Ramos (cell line): ENCODE measurements around the gene SLC35G3.
"Not testable (repeated sequence)": the region's sequence is repeated elsewhere in the genome, so short reads cannot be mapped to it uniquely, and the experiment has no call there.

Source experiments
- in situ Hi-C: fragments of 300-500 bp; cut with MboI; formaldehyde crosslinking; loops from one replicate; pipeline ENCODE4 v1.14.3; 2022; ENCODE audit warnings: low sequenced_read_pairs; ENCODE audit not compliant: unreplicated experiment

Gene SLC35G3

DNA sequence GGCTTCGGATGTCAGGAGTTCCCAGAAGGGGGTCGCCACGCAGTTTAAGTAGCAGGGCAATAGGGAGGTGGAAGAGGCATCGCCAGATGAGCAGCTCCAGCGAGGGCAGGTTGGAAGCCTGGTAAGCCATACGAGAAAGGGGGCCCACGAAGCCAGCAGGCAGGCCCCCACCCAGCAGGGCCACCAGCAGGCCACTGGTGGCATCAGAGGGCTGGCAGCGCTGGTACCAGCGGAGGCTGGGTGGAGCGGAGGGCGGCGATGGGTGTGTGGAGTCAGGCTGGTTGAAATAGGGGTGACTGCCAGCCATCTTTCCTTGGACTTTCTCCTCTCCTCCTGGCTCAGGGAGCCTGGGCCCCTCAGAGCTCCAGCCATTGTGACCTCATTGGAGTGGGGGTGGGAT is at the start of gene SLC35G3:
SLC35G3 (minus strand) TSS at position 393 of the 400 bp plus-strand sequence; CDS start at position 307, 86 bp downstream.
- in situ Hi-C loops = not testable (repeated sequence)

DNA sequence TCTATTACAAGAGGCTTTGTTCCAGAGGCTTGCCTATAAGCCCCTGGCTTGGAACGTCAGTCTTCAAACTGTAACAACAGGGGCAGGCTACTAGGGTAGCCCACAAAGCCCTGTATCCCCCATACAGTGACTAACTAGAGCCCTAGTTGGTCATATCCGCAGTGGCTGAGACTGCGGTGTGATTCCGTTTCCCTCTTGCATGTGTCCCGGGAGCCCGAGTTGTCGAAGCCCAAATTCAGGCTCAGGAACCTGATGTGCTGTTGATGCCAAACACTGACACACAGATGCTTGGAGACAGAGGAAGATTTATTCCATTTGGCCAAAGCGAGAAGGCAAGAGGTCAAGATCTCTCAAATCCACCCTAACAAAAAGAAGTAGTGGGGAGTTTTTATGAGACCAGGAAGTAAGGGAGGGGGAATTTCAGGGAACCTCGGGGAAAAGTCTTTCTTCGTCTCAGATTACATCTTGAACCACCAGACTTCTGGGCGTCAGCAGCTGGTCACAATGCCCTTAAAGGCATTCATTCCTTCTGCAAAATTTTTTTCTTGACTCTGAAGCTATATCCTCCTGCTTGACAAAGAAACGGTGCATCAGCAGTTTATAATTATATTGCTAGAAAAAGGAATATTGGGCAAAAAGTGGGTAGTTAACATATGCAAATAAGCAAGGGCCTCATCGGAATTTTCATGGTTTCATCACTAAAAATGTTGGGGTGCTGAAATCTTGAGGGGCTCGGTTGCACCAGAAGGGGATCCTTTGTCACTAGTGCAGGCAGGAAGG is 49.6 kb upstream of the SLC35G3 start:
- in situ Hi-C loops = no loop called here

DNA sequence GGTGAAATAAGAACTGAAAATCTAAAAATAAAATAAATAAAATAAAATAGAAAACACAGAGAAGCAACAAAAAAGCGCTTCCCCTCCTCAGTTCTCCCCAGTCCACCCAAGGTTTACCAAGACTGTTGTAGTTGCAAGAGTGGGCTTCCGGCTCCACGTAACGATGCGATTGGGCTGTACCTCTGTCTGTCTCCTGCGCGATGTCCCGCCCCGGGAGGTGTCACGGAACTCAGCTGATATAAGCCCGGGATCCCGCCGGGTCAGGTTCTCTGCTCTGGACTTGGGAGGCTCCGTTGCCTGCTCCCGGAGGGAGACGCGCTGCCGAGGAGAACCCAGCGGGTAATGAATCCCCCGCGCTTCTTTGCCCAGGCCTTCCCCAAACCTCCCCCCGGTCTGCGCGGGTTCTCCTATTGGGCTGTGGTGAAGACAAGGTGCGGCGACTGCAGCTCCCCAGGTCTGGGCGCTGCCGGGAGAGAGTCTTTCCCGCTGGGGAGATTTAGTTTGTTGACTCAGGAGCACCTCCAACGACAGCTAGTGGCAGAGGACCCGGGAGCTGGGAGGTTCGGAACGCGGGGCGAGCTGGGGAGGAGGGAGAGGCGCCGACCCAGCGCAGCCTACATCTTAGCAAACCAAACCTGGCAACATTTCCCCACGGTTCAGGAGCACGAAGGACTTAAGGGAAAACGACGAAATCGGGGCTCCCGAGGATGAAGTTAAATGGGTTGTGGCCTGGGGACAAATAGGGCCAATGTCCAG is 48.8 kb upstream of the SLC35G3 start, which contains the start of gene SLFN5:
SLFN5 (plus strand) TSS at position 268 of the 756 bp plus-strand sequence. CDS start 15,619 bp downstream, outside the sequence.
- in situ Hi-C loops = no loop called here

DNA sequence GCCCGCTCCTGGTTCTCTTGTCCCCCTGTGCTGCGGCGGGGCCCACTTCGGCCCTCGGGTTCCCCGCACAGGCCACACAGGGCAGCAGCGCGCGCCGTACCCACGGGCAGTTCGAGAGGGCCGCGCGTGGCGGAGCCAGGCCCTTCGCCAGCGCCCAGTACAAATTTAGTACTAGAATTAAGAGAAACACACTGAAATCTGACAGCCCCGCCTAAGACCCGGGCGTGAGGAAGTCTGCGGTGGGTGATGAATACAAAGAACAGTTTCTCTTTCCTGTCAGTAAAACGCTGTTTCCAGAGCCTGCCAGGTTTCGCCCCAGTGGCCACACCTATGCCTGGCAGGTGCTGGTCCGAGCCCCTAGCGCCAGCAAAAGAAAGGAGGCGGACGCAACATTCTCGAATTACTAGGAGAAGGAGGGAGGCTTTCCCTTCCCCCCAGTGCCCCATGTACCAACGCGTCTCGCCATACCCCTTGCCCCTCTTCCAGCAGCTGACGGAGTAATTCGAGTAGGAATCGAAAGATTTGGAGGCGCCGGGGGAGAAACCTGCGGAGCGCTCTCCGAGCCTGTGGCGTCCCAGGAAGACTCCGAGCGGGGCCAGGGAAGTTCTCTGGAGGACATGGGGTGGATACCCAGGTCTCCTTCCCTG is 48.1 kb upstream of the SLC35G3 start:
- in situ Hi-C loops = no loop called here

DNA sequence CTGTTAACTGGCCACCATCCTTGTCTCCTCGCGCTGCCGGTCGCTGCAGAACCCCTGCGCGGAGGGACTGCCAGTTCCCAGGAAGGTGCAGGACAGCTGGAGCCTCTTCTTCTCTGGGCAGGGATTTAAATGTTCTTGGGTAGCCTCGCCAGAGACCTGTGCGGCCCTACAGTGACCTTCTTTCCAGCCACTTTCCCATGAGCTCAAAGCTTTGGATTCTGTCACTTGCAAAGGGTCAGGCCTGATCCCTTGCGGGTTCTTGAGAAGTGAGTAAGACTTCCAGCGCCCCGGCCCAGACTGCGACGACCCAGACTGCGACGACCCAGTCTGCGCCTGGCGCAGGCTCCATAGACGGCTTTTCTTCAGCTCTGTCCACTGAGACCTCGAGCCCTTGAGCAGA is 47.3 kb upstream of the SLC35G3 start:
- in situ Hi-C loops = no loop called here

DNA sequence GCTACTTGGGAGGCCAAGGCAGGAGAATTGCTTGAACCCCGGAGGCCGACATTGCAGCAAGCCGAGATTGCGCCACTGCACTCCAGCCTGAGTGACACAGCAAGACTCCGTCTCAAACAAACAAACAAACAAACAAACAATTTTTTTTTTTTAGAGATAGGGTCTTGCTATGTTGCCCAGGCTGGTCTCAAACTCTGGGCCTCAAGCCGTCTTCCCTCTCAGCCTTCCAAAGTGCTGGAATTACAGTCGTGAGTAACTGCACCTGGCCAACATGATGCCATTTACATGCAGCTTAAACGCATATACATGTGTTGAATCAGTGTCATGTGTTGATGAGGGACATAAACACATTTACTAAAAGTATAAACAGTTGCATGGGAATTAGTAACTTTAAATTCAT is 46.7 kb upstream of the SLC35G3 start:
- in situ Hi-C loops = no loop called here

DNA sequence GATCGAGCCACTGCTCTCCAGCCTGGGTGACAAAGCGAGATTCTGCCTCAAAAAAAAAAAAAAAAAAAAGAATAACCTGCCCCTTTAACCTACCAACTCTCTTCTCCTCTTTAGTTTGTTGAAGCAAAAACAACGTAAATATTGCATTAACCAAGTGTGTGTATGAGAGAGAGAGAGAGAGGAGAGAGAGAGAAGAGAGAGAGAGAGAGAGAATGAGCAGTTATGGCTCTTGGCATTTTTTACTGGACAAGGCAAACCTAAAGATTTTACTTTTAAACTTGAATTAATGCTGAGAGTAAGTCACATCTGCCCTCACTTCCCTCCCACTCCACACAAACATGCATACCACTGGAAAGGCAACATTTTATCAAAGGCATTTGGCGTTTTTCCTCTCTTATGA is 45.6 kb upstream of the SLC35G3 start:
- in situ Hi-C loops = no loop called here

DNA sequence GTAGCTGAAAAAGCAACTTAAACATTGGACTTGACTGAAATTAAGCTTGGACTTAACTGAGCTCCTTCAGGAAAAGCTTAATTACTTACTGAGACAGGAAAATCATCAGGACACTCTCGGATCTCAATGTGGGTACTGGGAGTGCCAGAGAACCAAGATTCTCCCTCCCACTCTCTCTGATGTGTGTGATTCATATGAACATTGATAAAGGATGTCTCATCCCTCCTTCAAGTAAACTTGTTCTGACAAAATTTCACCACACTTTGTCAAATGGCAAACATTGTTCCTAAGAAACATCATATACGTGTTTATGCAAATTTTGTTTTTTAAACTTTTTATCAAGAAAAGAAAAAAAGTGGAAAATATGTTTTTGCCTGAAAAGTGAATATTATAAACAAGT is 44.6 kb upstream of the SLC35G3 start:
- in situ Hi-C loops = no loop called here

DNA sequence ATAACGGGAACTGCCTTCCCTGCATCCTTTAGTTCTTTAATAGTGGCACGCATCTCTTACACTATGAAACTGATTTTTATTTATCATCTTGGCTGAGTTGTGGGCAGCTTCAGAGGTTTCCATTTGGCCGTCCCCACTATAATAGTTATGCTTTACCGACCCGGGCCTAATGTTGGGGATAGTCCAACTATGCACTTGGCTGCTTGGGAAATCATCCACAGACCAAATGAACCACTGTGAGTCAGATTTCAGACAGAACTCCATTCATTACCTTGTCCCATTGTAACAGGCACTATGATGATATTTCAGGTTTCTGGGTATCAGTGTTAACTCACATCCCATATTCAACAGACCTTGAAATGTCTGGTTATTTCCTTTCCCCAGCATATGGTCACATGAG is 42.6 kb upstream of the SLC35G3 start:
- in situ Hi-C loops = no loop called here

DNA sequence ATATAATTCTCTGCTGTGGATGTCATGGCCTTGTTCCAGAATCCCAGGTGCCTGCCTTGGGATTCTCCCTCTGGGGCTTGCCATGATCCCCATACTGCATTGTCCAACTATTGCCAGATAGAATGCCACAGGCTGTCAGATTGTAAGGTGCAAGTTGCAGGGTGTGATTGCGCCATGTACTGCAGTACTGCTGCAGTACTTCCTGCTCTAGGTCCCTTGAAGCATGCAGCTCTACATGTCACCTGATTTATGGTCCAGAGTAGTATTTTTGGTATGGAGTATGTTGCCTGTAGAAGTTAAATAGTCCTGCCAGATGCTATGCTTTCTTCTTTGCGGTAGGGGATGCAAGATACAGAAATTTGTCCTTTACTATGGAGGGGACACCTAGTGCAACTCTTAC is 41.7 kb upstream of the SLC35G3 start:
- in situ Hi-C loops = no loop called here

DNA sequence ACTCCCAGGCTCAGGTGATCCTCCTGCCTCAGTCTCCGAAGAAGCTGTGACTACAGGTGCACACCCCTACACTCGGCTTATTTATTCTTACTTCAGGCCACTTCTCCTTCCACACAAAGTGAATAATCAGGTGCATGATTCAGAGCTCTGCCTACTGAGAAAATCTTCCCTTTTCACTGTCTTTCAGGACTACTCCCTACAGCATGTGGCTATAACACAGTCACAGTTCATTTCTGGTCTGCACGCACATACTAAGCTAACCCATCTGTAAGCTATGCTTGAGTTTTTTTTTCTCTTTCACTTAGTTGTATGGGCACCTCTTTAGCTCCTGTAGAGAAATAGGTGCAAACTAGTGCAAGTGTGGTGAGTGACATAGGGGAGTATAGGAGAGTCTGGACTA is 41.1 kb upstream of the SLC35G3 start:
- in situ Hi-C loops = no loop called here

DNA sequence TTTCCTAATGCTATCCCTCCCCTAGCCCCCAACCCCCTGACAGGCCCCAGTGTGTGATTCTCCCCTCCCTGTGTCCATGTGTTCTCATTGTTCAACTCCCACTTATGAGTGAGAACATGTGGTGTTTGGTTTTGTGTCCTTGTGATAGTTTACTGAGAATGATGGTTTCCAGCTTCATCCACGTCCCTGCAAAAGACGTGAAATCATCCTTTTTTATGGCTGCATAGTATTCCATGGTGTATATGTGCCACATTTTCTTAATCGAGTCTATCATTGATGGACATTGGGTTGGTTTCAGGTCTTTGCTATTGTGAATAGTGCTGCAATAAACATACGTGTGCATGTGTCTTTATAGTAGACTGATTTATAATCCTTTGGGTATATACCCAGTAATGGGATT is 40.1 kb upstream of the SLC35G3 start:
- in situ Hi-C loops = not testable (repeated sequence)

DNA sequence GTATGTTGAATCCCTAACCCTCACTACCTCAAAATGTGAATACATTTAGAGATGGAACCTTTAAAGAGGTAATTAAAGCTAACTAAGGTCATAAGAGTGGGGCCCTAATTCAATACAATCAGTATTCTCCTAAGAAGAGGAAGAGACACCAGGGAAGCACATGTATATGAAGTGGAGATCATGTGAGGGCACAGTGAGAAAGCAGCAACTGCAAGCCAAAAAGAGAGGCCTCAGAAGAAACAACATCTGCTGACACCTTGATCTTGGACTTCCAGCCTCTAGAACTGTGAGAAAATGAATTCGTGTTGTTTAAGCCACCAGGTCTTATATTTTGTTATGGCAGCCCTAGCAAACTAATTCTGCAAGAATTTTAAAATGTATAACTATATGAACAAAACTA is 35.4 kb upstream of the SLC35G3 start:
- in situ Hi-C loops = no loop called here

DNA sequence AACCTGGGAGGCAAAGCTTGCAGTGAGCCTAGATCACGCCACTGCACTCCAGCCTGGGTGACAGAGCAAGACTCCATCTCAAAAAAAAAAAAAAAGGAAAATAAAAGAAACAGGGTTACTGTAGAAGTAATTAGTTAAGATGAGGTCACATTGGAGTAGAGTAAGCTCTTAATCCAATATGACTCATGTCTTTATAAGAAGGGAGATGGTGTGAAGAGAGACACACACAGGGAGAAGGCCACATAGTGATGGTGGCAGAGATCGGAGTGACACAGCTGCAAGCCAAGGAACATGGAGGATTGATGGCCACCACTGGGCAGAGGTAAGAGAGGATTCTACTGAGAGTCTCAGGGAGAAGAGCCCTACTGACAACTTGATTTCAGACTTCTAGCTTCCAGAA is 33.4 kb upstream of the SLC35G3 start:
- in situ Hi-C loops = no loop called here

DNA sequence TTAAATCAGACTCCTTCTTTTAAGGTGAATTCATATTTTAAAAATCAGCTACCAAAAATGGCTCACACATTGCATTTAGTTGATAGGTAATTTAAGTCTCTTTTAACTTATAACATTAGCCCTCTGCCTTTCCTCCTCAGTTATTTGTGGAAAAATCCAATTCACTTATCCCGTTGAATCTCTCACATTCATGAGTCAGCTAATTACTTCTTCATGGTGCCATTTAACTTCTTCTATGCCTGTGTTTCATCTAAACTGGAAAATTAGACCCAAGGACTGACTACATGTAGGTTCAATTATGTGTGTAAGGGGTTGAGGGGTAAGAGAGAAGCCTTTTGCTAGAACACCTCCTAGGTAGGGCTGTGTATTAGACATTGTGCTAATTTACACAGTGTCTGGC is 30.2 kb upstream of the SLC35G3 start:
- in situ Hi-C loops = no loop called here

DNA sequence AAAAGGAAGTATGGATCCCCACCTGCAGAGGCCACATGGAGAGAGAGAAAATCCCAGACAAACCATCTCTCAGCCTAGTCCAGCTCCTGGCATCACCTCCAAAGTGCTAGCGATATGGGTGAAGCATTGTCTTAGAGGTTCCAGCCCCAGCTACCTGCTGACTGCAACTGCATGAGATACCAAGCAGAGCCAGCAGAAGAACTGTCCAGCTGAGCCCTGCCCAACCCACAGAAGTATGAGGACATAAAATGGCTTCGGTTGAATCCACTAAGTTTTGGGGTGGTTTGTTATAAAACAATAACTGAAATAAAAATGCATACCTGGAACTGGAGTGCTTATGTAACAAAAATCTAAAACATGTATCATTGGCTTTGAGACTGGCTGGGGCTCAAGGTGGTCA is 28.3 kb upstream of the SLC35G3 start:
- in situ Hi-C loops = no loop called here

DNA sequence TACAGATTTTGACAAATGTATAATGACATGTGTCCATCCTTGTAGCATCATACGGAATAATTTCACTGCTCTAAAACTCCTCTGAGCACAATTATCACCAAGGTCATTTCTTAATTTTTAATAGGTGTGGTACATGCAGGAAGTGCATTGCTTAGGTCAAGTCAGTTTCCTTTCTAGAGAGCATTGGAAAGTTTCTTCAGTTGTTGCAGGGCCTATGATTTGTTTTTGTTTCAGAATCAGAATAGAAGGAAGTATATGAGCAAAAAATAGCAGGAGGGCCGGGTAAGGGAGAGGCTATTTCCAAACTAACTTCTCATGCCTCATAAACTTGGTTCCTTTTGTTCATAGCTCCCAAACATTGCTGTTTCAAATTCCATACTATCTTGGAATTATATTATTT is 24.7 kb upstream of the SLC35G3 start:
- in situ Hi-C loops = no loop called here

DNA sequence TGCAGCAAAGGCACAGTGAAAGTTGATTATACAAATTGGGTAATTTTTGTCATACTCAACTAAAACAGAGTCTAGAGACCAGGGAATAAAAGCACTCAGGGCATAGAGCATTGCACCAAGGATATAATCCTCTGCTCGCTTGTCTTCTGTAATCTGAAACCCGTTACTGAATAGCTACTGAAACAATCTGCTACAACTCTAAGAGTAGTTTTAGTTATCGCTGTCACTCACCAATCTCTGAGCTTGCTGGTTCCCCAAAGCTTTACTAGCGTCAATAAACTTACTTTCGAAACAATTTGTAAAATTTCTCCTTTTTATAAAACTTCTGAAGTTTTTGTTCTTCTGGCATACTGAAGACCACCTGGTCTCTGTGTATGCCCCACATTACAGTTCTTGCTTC is 22.9 kb upstream of the SLC35G3 start:
- in situ Hi-C loops = no loop called here

DNA sequence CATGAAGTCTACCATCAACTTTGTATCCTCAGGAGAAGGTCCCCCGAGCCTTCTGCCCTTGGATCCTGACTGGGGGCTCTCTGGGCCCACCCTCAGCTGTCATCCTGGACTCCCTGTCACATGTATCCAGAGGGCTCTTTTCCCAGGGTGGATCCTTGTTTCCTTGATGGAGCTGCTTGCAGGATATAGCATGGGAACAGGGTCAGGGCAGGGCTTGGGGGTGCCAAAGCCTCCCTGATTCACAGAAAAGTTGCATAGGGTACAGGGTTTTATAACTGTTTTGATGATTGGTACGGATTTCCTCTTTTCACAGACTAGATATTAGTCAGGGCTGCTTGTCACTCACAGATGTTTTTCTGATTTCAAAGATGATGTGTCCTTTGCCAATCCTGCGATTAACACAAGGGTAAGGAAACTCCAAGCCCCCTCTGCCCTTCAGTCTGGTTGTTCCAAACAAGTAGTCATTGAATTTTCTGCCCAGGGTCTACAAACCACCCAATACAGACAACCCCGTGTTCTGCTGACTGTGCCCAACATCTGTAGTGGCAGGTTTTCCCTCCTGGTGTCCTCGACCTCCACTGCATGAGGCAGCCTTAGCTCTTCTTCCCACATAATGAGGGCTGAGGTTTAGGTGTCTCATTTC is 20.6 kb upstream of the SLC35G3 start:
- in situ Hi-C loops = no loop called here

DNA sequence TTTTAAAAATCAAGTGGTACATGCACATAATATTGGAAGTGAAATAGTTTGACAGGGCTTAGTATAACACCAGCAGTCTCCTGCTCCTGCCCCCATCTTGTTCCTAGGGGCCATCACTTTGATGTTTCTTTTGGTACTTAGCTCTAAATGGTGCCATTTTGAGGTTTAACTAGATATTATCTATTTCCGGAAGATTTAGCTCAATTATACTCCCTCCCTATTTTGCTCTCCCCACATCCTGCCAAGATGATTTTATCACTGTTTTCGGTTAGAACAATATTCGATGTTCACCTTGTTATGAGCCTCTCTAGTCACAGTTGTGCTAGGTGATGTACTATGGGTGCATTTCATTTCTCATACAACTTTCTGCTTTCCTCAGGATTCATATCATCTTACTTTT is 20.0 kb upstream of the SLC35G3 start:
- in situ Hi-C loops = no loop called here
